Measurements from ENCODE around the gene NEURL4. TPM values are rescaled to one million over a fixed set of nuclear protein-coding genes. Genes with fewer than 3 reads are reported as not detected.
A peak's percentile ranks its signal among the peaks of the same experiment; 100 is the strongest.

Gene NEURL4
- polyA plus RNA-seq, 1 donor from 2014 or later = 1.7 TPM

DNA sequence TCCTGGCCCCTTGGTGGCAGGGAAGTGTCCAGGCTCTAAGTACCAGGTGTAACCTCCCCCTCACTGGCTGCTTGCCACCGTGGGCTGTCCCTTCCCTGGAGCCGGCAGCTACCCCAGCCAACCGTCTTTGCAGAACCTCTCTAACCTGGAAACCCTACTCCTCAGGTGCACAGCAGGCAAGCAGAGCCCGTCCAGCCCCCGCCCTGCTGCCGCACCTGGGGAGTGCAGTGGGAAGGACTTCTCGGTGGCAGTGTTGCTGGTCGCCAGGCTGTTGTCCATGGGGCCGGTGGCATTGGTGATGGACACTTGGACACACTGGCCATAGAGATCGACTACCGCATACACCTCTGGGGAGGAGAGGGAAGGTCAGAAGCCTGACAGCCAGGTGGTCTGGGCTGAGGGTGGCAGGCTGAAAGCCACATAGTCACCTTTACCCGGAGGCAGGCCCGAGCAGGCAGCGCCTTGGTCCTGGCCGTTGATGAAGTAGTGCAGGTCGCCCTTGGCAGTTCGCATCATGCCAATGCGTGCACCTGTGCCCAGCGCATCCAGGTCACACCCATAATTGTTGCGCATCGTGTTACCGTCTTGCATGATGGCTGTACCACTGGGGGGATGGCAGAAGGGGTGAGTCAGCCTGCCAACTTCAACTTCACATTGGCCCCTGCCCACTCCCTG lies 6.5 kb downstream of the NEURL4 start:
- Mint-ChIP-seq H3K4me1 (peaks cover 0 to 4% (median 0%) of the 10 kb centered on the region in 3 donors), H3K36me3 (no peaks in the 10 kb centered on the region), H3K4me3 (no peak overlapping the region), H3K9me3 (no peaks in the 10 kb centered on the region), H3K27ac (peak overlapping the region in 2 of 3 donors; percentile 21 to 31), H3K27me3 (no peaks in the 10 kb centered on the region)

DNA sequence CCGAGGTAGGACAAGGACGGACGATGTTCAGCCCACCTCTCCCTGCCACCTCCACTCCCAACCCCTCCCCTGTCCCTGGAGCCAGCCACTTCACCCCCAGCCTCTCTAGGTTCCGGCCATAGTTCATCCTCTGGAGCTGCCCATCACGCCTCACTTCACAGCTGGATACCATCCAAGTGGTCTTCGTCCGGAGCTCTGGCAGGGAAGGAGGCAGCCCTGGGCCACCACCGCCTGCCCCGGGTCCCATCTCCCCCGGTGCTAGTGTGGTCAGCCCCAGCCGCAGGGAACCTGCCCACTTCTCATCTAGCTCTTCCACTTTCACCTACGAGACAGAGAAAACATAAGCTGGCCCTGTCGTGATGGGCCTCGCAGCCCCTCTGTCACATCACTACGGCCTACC lies 7.7 kb downstream of the NEURL4 start:
- H3K36me3 Mint-ChIP-seq = no peaks in the 10 kb centered on the region
- H3K9me3 Mint-ChIP-seq = no peaks in the 10 kb centered on the region
- H3K27ac Mint-ChIP-seq = peak overlapping the region in 1 of 3 donors; percentile 21
- H3K4me3 Mint-ChIP-seq = peak overlapping the region in 1 of 4 donors; percentile 14
- peaks cover 0 to 3% (median 0%) of the 10 kb centered on the region in 3 donors for H3K4me1 Mint-ChIP-seq
- no peaks in the 10 kb centered on the region for H3K27me3 Mint-ChIP-seq

- Mint-ChIP-seq H3K4me3 (peak overlapping the region in 1 of 4 donors; percentile 74), H3K36me3 (no peaks in the 10 kb centered on the region), H3K9me3 (no peaks in the 10 kb centered on the region), H3K27ac (peak overlapping the region in 1 of 3 donors; percentile 84), H3K4me1 (peaks cover 8 to 13% (median 13%) of the 10 kb centered on the region in 3 donors), H3K27me3 (no peaks in the 10 kb centered on the region)
These were observed 10.8 kb downstream of the NEURL4 start for GRCh38 chr17:7318121-7318860.

GRCh38 chr17:7317161-7317803 lies 11.9 kb downstream of the NEURL4 start:
- Mint-ChIP-seq H3K4me1 (peaks cover 12 to 21% (median 13%) of the 10 kb centered on the region in 3 donors), H3K4me3 (peak overlapping the region; percentile 23 to 74 (median 49)), H3K27me3 (no peaks in the 10 kb centered on the region), H3K36me3 (no peaks in the 10 kb centered on the region), H3K27ac (peak overlapping the region in 2 of 3 donors; percentile 57 to 72), H3K9me3 (no peaks in the 10 kb centered on the region)

- Mint-ChIP-seq H3K4me1 (peaks cover 12 to 28% (median 14%) of the 10 kb centered on the region in 3 donors), H3K36me3 (no peaks in the 10 kb centered on the region), H3K27ac (peak overlapping the region; percentile 95 to 99 (median 96)), H3K27me3 (no peaks in the 10 kb centered on the region), H3K9me3 (no peaks in the 10 kb centered on the region), H3K4me3 (peak overlapping the region; percentile 91 to 98 (median 94))
These were observed 13.4 kb downstream of the NEURL4 start for GRCh38 chr17:7315570-7316235.

- Mint-ChIP-seq H3K4me1 (peaks cover 20 to 36% (median 21%) of the 10 kb centered on the region in 3 donors), H3K27ac (peak within 1 kb of the TSS; percentile 95 to 99 (median 96)), H3K4me3 (peak within 1 kb of the TSS; percentile 91 to 98 (median 94)), H3K36me3 (peaks cover 3% of the 10 kb centered on the region), H3K27me3 (no peaks in the 10 kb centered on the region), H3K9me3 (no peaks in the 10 kb centered on the region)
These were observed 14.2 kb downstream of the NEURL4 start, which contains the start of gene GPS2 for GRCh38 chr17:7314719-7315569. Gene GPS2, minus strand, starts transcription at chr17:7315360. Its CDS starts 308 bp downstream, at chr17:7315052.

DNA sequence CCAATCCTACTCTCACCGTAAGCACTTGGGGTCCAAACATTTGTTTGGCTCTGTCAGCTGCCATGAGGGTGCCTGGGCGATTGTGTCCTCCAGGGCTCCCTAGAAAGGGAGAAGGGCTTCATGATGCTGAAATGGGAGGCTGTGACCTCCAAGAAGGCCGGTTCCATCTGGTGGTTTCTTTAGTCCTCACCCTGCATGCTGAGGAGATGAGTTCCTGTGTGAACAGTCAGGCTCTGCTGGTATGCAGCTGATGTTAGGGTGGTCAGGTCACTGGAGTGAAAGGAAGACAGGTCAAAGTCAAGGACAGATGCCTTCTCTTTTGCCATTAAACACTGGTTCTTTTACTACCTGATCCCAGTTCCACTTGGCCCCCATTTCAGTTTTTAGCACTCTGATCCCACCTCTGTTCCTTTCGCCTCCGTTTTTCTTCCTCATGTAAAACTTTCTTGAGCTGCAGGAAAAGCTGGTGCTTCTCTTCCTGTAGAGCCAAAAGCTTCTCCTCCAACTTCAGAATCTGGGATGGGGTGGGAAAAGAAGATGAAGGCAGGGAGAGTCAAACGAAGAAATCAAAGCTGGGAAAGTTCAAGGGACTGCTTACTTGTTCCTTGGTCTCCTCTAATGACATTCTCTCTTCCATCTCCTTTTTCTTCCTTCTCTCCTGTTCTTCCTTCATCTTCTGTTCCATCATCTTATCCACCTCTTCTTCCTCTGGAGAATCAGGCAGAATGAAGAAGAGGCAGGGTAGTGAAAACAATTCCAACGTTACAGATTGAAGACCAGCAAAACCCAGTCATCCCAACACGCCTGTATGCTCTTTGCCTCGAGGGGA lies 15.0 kb downstream of the NEURL4 start:
- H3K4me3 Mint-ChIP-seq = peak overlapping the region; percentile 81 to 98 (median 90)
- H3K36me3 Mint-ChIP-seq = peaks cover 4% of the 10 kb centered on the region
- H3K4me1 Mint-ChIP-seq = peaks cover 23 to 43% (median 24%) of the 10 kb centered on the region in 3 donors
- H3K9me3 Mint-ChIP-seq = no peaks in the 10 kb centered on the region
- no peaks in the 10 kb centered on the region for H3K27me3 Mint-ChIP-seq
- peak overlapping the region; percentile 92 to 99 (median 97) for H3K27ac Mint-ChIP-seq

- peaks cover 6% of the 10 kb centered on the region for H3K36me3 Mint-ChIP-seq
- peak overlapping the region; percentile 92 to 99 (median 97) for H3K27ac Mint-ChIP-seq
- H3K4me1 Mint-ChIP-seq = peaks cover 27 to 46% (median 27%) of the 10 kb centered on the region in 3 donors
- H3K9me3 Mint-ChIP-seq = no peaks in the 10 kb centered on the region
- peak overlapping the region; percentile 78 to 98 (median 86) for H3K4me3 Mint-ChIP-seq
- no peaks in the 10 kb centered on the region for H3K27me3 Mint-ChIP-seq
These were observed 15.8 kb downstream of the NEURL4 start for GRCh38 chr17:7313088-7313889.

GRCh38 chr17:7312432-7313087 lies 16.6 kb downstream of the NEURL4 start:
- H3K9me3 Mint-ChIP-seq = no peaks in the 10 kb centered on the region

GRCh38 chr17:7311110-7311705 lies 17.9 kb downstream of the NEURL4 start:
- Mint-ChIP-seq H3K36me3 (peaks cover 6% of the 10 kb centered on the region), H3K27ac (peak overlapping the region in 2 of 3 donors; percentile 59 to 95), H3K4me1 (peaks cover 26 to 46% (median 27%) of the 10 kb centered on the region in 3 donors), H3K4me3 (peak overlapping the region in 2 of 4 donors; percentile 75 to 91), H3K9me3 (no peaks in the 10 kb centered on the region), H3K27me3 (peaks cover 2% of the 10 kb centered on the region)

More at GRCh38 chr17:7312432-7313087, 16.6 kb downstream of the NEURL4 start:
- Mint-ChIP-seq H3K27ac (peak overlapping the region; percentile 86 to 99 (median 97)), H3K36me3 (peaks cover 6% of the 10 kb centered on the region), H3K4me3 (peak overlapping the region in 3 of 4 donors; percentile 55 to 98 (median 78)), H3K4me1 (peaks cover 27 to 46% (median 27%) of the 10 kb centered on the region in 3 donors), H3K27me3 (no peaks in the 10 kb centered on the region)

DNA sequence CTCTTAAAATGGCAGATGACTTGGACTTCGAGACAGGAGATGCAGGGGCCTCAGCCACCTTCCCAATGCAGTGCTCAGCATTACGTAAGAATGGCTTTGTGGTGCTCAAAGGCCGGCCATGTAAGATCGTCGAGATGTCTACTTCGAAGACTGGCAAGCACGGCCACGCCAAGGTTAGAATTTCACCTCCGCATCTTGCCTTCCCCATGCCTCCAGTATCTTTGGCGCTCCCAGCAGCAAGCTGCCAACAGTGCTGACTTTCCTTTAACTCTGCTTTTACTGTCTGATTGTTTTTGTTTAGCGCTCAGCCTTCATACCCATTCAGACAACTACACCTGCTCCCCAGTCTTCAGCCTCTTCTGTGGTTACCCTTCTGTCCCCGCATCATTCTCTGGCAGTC lies 19.5 kb downstream of the NEURL4 start:
- Mint-ChIP-seq H3K4me3 (peak overlapping the region; percentile 91 to 99 (median 96)), H3K27ac (peak overlapping the region; percentile 95 to 99 (median 99)), H3K9me3 (no peaks in the 10 kb centered on the region), H3K27me3 (peaks cover 2% of the 10 kb centered on the region), H3K36me3 (peaks cover 6% of the 10 kb centered on the region), H3K4me1 (peaks cover 20 to 46% (median 26%) of the 10 kb centered on the region in 3 donors)

Measured in IgD-negative memory B cell (primary cell).